OCI-LY1 (cell line): ENCODE data around the gene TDRD12.
"Not testable (repeated sequence)": the region's sequence is repeated elsewhere in the genome, so short reads cannot be mapped to it uniquely, and the experiment has no call there.

ENCODE experiments used
- CTCF ChIP-seq: fragments of 200-600 bp; sonication (generic), shearing (Covaris generic); IDR thresholded peaks from 2 replicates; pipeline ENCODE4 v1.5.1; 2017; ENCODE audit warnings: mild to moderate bottlenecking, antibody characterized with exemption, low read length, moderate library complexity, mixed read lengths
- EZH2 ChIP-seq: fragments of 200-600 bp; sonication (generic), shearing (Covaris generic); IDR thresholded peaks from 2 replicates; pipeline ENCODE4 v1.8.0; 2017; ENCODE audit warnings: borderline replicate concordance, mixed run types, mild to moderate bottlenecking, antibody characterized with exemption, low read length, moderate library complexity, mixed read lengths

- not testable (repeated sequence) for TF ChIP-seq CTCF, EZH2
Measured at GRCh38 chr19:32787895-32788294, 68.3 kb downstream of the TDRD12 start.
